Hematopoietic multipotent progenitor cell (in vitro differentiated cells): ENCODE results near the gene PSKH1. TPM values are rescaled to one million over a fixed set of nuclear protein-coding genes. Genes with fewer than 3 reads are reported as not detected.

ENCODE experiments used
- DNase-seq, 3 donors: peaks; one replicate each; pipeline ENCODE4 v3.0.0-alpha.2; 2011 to 2015; ENCODE audit warnings: low read depth in 2 of 3, low spot score in 2 of 3
- total RNA-seq: library from RNA; depleted of rRNA; stranded (reverse); fragments of >200 nt; gene quantifications from one replicate; pipeline ENCODE4 v1.2.3, GENCODE V29; 2012

The PSKH1 gene
- total RNA-seq, 1 donor, result 37.4 TPM

DNA sequence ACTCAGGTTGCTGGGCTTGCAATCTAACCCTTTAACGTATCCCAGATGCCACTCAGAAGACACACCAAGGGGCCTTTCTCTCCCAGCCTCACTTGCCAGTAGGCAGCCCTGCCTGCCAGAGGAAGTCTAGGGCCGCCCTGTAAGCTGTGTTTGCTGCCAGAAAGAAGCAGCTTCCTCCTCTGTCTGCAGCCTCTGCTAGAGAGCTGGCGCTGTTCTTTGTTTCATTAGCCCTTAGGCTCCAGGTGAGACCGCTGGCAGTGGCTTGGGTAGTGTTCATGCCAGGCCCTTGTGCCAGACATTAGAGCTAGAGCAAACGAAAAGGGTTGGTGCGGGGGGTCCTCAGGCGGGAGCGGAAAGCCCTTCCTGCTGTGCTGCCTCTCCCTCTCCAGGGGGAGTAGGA lies 29.7 kb downstream of the PSKH1 start:
- DNase-seq, result no peak

- no peak for DNase-seq
Measured at GRCh38 chr16:67923414-67924116, 30.5 kb downstream of the PSKH1 start.

DNA sequence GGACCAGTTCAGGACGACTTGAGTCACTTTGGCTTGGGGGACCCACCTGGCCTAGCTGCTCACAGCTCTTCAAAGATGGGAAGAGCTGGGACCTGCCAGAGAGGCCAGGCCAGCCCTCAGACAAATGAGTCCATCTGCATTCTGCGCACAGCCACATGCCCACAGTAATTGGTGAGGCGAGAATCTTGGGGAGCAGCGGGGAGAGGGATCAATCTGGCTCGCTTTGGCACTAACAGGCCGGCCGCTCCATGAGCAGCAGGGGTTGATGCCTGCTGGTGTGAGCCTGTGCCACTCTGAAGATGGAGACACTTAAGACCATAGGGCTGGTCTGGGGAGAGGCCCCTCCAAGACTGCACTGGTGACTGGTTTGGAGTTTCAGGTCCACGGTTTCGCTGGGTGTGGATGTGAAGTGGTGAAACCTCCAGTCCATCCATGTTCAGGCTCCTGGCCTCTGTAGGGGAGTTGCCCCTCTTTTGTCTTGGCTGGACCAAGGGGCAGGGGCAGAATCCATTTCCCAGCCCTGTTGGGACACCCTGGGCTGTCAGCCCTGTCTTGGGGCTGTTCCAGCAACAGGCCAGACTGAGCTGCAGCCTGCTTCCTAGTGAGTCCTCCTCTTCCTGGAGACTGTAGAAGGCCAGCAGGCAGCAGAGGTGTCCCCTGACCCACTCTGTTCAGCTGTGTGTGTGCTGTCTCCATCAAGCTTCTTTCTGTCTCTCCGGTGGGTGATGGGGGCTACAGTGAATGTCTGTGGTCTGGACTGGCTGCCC lies 31.3 kb downstream of the PSKH1 start:
- no peak for DNase-seq

- no peak for DNase-seq
Measured at GRCh38 chr16:67926181-67926750, 33.2 kb downstream of the PSKH1 start.

GRCh38 chr16:67927131-67927941 lies 34.3 kb downstream of the PSKH1 start:
- DNase-seq, result no peak

GRCh38 chr16:67928147-67928546 lies 35.1 kb downstream of the PSKH1 start:
- no peak for DNase-seq

DNA sequence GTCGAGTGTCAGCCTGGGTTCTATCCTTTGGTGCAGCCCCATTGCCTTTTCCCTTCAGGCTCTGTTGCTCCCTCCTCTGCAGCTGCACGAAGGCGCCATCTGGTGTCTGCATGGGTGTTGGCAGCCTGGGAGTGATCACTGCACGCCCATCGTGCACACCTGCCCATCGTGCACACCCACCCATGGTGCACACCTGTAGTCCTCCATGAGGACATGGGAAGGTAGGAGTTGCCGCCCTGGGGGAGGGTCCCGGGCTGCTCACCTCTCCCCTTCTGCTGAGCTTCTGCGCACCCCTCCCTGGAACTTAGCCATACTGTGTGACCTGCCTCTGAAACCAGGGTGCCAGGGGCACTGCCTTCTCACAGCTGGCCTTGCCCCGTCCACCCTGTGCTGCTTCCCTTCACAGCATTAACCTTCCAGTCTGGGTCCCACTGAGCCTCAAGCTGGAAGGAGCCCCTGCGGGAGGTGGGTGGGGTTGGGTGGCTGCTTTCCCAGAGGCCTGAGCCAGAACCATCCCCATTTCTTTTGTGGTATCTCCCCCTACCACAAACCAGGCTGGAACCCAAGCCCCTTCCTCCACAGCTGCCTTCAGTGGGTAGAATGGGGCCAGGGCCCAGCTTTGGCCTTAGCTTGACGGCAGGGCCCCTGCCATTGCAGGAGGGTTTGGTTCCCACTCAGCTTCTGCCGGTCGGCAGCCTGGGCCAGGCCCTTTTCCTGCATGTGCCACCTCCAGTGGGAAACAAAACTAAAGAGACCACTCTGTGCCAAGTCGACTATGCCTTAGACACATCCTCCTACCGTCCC lies 35.7 kb downstream of the PSKH1 start:
- peak; percentile 46 to 81 (median 63) for DNase-seq

DNA sequence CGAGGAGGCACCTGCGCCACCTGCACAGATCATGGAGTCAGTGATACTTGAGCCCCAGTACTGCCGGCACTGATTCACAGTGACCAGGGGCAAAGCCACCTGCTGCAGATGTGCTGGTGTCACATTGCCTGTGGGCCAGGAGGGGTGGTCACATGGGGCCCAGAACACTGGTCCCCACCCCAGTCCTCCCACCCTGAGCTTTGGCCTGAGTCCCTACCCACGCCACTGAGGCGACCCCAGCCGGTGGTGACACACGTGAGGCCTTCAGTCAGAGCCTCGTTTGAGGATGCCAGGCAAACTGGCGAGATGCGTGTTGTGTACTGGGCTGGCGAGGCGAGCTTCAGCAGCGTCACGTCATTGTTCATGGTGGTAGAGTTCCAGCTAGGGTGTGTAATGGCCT lies 37.1 kb downstream of the PSKH1 start:
- no peak for DNase-seq

DNA sequence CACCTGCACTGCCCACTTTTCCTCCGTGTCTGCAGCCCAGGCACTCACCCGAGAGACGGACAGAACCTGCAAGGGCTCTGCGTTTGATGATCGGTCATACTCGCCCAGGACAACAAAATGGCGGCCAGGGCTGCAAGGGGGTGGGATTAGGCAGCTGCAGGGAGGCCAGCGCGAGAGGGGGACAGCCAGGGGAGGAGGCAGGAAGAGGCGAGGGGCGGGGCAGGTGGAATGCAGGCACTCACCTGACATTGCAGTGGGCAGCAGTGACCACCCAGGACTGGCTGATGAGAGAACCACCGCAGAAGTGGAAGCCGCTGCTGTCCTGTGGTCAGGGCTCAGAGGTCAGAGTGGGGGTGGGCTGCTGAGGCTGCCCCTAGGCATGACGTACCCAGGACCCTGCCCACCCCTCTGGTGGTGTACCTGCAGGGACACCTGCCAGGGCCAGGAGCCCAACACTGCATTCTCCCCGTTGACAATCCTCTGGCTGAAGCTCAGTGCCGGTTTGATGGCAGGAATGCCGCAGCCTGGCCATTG lies 37.7 kb downstream of the PSKH1 start:
- DNase-seq, result no peak

GRCh38 chr16:67931712-67932461 lies 38.8 kb downstream of the PSKH1 start, which contains the start of gene CTRL:
Gene CTRL, minus strand, starts transcription at chr16:67931862. Its CDS starts 10 bp downstream, at chr16:67931852.
- DNase-seq, result no peak

- no peak for DNase-seq
Measured at GRCh38 chr16:67932462-67932840, 39.4 kb downstream of the PSKH1 start.

GRCh38 chr16:67933805-67934204 lies 40.8 kb downstream of the PSKH1 start:
- no peak for DNase-seq

GRCh38 chr16:67934306-67935100 lies 41.4 kb downstream of the PSKH1 start:
- DNase-seq, result no peak

DNA sequence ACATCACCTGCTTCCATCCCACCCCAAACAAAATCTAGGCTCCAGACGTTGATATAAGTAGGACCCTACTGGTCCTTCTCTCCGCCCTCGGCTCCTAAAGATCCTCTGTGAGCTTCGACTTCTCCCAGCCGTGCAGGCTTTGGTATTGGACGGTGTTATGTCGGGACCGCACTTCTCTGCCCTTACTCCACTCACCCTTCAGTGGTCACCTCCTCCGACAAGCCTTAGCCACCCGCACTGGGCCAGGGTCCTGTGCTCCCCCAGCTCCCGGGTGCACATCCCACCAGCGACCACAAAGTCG lies 42.0 kb downstream of the PSKH1 start:
- DNase-seq, result no peak

DNA sequence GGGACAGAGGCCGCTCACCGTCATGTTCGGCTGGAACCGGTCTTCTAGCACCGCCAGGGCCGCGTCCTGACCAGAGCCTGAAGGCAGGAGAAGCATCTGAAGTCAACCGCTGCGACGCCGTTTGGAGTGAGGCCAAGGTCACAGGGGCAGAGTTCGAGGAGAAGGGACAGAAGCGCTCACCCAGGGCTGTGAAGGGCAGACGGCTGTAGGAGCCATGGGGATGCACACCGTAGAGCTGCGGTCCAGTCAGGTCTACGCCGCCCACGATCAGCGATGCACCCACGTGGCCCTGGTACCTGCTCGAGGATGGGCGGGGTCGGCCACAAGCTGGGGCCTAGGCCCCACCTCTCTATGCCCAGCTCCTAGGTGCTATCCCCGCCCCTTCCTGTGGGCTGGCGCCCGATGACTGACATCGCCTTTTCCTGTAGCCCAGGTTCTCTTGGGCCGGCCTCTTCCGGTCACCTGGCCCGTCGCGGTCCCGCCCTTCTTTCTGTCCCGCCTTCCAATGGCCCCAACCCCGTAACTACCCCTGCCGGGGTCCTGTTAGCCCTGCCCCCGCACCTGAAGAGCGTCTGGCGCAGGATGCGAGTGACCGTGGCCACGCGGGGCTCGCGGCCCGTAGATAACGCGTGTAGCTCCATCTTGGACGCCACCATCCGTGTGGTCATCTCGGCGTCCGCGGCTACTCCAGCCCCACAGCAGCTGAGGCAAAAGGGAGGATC lies 42.5 kb downstream of the PSKH1 start:
- DNase-seq, result peak; percentile 76 to 95 (median 92)

- DNase-seq, result peak in 1 of 3 donors; percentile 55
Measured at GRCh38 chr16:67936124-67936879, 43.2 kb downstream of the PSKH1 start, which contains the start of gene PSMB10. Gene PSMB10, minus strand, starts transcription at chr16:67936850. Its CDS starts 101 bp downstream, at chr16:67936749.
